Endometrial microvascular endothelial cells (primary cell): ENCODE measurements around the gene XRCC5. TPM values are rescaled to one million over a fixed set of nuclear protein-coding genes. Genes with fewer than 3 reads are reported as not detected.
"Not testable (repeated sequence)": the region's sequence is repeated elsewhere in the genome, so short reads cannot be mapped to it uniquely, and the experiment has no call there.

Experiments used
- in situ Hi-C: cut with HindIII; loops from 2 replicates; pipeline ENCODE4 v1.10.0; 2017; ENCODE audit warnings: low sequenced_read_pairs, low pct_unique_long_range_greater_than_20kb; ENCODE audit errors: inconsistent ontology term
- total RNA-seq: library from RNA; depleted of rRNA; stranded (reverse); fragments of >200 nt; gene quantifications from one replicate; pipeline ENCODE4 v1.2.3, GENCODE V29; 2015; ENCODE audit errors: inconsistent ontology term

Gene XRCC5
- total RNA-seq, 1 donor from 2014 or later = 286 TPM

DNA sequence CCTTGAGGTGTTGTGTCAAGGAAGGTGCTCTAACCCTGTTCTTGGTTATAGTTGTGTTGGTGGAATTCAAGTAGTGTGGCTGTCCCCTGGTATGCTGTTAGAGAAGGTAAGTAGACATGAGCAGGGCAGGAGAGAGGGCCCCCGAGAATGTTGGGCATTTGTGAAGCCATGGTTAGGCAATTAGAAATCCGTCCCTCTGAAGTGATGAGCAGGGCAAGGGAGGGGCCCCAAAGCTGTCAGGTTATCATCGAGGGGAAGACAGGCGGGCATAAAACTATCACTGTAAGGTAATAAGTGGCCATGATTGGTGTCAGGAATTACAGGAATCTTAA lies 5.2 kb downstream of the XRCC5 start:
- in situ Hi-C loops = no loop called here

DNA sequence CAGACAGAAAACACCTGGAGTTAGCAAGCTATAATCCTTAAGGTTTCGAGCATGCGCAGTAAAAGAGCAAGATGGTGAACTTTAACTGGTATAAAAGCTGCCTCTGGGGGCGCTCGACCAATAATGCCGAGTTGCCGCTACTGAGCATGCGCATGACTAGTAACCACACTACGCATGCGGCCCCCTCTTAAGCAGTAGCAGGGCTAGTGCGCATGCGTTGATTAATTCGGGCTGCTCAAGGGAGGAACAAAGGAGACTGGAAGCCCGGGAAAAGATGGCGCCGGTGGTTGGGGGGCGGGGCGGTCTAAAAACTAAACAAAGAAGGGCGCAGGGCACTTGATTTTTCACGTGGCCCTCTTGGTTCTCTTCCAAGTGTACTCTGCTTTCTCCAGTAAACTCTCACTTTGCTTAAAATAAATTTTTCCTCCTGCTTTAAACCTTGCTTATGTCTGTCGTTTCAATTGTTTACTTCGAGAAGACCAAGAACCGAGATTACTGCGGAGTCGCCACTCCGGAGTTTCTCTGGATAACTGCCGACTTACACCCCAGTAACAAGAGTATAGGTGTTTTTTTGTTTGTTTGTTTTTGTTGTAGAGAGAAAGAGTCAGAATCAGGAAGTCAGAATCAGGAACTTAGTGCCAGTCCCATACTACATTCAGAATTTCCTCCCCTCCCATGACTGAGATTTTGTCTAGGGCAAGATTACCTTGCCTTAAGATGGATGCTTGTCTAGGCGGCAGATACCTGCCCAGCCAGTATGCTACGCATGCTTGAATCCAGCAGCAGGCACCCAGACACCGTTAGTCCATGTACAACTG lies 5.8 kb downstream of the XRCC5 start:
- in situ Hi-C loops = no loop called here

DNA sequence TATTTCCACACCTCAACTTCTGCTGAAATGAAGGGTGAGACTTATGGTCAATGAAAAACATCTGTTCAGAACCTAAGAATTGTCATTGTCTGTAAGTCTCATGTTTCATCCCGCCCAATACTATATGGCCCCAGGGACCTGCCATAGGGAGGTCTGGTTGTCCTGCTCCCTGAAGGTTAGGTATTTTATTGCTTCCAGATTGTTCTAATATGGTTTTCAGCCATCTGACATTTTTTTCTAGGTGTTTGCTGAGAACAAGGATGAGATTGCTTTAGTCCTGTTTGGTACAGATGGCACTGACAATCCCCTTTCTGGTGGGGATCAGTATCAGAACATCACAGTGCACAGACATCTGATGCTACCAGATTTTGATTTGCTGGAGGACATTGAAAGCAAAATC lies 7.3 kb downstream of the XRCC5 start:
- in situ Hi-C loops = no loop called here

DNA sequence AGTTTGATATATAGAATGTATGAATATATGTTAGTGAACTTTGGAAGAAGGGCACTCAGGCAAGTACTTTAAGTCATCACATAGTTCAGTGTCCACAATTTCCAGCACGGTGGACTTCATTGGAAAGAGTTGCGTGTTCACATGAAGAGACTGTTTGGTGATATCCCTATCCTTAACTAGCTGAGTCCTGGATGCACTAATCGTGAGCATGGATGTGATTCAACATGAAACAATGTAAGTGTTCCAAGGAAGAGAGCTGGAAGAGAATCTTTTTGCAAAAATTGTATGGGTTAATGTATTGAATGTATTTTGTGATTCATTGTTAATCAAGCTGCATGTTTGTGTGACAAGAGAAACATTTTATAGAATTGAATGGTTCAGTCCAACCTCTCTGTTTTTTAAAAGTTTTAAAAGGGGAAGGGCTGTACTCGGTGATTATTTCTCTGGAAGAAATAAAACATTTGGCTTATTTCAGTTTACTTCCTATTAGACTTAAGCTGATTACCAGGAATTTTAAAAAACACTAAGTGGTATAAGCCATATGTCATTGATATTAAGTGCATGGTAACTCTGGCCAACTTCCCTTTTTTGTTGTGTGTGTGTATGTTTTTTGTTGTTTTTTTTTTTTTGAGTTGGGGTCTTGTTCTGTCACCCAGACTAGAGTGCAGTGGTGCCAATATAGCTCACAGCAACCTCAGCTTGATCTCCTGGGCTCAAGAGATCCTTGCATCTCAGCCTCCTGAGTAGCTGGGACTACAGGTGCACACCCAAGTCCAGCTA lies 8.6 kb downstream of the XRCC5 start:
- in situ Hi-C loops = no loop called here

DNA sequence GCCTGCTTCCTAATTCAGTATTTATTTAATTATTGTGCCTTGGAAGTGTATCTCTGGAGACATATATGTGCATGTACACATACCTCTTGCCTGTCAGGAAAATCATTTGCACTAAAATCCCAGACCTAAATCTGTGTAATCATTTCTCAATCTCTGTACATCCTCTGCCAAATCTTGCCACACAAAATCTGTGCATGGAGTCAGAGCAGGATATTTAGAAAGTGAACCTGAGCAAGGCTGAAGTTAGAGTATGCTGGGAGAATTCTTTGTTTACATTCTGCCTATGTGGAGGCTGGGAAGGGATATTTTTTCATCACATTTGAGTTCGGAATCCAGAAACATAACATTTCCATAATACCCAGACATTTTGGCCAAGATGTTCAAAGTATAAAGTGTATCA lies 9.3 kb downstream of the XRCC5 start:
- in situ Hi-C loops = no loop called here

DNA sequence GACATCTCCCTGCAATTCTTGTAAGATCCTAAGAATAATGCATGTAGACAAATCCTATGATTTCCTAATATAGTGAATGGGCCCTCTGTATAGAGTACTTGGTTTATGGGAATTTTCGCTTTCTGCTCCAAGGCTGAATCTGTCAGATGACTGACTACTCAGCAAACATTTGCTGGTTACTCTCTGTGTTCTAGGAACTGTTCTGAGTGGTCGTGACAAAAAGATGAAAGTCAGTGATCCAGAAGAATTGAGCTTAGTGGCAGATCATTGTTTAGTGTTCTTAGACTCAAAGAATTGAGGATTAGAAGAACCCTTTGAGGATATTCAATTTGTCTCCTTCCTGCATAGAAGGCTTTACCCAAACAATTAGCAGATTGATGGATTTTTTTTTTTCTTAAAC lies 10.0 kb downstream of the XRCC5 start:
- in situ Hi-C loops = no loop called here

DNA sequence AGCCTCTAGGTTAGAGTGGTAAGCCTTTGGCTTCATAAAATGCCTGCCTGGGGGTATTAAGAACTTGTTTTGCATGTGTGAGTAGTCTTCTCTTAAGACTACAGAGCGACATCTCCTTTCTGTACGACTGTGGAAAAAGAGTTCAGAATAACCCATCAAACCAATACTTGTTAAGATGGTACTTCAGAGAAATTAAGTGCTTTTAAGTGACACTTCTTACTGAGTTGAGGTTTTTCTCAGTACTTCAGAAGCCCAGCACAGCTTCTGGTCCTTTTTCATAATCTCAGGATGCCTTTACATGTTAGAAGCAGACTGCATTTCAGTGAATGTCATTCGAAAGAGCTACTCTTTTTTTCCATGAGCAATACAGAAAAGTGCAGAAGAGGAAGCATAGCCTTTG lies 10.8 kb downstream of the XRCC5 start:
- in situ Hi-C loops = no loop called here

DNA sequence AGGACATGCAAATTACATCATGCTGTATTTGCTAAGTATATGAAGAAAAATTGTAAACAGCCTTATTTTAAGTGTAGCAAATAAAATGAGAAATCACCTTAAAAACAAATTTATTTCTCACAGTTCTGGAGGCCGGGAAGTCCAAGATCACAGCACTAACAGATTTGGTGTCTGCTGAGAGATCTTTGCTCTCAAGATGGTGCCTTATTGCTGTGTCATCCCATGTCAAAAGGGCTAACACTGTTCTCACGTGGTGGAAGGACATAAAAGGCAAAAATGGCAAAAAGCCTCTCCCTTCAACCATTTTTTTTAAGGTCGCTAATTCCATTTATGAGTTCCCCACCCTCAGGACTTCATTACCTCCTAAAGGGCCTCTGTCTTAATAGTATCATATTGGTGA lies 12.1 kb downstream of the XRCC5 start:
- in situ Hi-C loops = no loop called here

DNA sequence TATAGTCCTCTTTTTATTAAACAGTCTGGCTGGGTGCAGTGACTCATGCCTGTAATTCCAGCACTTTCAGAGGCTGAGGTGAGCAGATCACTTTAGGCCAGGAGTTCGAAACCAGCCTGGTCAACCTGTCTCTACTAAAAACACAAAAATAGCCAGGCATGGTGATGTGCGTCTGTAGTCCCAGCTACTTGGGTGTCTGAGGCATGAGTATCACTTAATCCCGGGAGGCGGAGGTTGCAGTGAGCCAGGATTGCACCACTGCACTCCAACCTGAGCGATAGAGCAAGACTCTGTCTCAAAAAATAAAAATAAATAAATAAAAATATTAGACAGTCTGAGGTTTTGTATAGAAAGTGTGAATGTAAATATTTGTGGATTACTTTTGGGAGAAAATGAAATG lies 17.8 kb downstream of the XRCC5 start:
- in situ Hi-C loops = no loop called here

DNA sequence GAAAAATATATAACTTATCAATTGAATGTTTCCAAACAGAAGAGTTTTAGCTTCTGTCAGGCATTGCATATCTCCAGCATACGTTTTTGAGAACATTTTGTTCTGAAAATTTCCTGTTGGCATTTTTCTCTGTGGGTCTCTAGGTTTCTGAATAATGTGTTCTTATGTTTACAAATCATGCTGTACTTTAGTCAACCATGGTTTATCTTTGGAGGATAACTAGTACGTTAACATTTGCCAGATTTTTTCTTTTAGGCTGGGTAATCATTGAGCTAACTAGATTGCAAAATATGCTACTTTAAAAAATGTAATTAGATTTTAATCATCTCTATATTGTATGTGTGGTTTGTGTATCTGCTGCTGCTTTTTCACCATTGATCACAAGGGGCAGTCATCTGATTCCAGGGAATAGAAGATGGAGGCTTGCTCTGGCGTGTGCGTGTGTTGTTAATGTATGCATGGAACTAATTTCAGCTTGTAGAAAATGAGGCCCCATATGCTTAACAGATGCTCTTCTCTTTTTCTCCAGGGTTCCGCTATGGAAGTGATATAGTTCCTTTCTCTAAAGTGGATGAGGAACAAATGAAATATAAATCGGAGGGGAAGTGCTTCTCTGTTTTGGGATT lies 21.3 kb downstream of the XRCC5 start:
- in situ Hi-C loops = no loop called here

DNA sequence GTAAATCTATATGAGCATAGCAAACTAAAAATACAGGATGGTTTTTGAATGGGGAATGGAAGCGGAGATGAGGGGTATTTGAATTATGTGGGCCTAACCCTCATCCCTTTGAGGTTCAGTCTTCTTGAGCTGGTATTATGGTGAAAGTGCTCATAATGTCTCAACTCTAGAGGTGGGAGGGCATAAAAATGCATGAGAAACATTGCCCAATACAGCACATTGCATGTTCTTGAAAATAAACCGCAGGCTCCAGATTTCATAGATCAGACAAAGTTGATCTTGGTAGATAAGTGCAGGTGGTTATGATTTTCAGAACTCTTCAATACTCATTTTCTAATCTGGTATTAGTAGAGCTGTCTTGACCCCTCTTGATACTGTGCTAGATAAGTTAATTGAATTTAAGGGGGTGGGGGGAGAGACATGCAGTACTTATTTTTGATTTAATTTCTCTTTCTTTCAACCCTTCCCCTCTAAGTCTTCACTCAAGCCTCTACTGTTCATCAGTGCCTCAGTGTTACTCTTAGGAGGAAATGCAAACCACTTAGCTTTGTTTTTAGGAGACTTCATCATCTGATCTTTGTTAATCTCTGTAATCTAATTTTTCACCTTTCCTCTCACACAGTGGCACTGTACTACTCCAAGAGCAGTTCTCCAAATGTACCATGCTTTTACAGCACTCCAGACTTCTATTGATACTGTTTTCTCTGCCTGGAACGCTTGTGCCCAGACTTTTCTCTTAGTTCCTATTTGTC lies 22.2 kb downstream of the XRCC5 start:
- in situ Hi-C loops = no loop called here

DNA sequence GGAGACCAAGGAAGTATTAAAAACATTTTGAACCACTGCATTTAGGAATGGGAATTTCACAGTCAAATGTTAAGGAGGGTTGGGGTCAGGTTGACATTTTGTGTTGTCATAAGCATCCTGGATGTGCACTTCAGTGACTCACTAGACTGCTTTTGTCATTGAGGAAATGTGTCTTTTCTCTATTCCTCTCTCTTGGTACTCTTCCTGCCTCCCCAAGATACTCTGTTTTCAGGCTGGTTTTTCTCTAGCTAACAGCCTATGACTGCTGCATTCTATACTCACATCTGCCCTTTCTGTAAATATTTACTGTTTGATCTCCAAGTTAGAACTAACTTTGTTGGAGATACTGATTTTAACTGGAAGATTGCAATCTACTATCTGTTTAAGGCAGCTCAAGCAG lies 23.4 kb downstream of the XRCC5 start:
- in situ Hi-C loops = no loop called here

DNA sequence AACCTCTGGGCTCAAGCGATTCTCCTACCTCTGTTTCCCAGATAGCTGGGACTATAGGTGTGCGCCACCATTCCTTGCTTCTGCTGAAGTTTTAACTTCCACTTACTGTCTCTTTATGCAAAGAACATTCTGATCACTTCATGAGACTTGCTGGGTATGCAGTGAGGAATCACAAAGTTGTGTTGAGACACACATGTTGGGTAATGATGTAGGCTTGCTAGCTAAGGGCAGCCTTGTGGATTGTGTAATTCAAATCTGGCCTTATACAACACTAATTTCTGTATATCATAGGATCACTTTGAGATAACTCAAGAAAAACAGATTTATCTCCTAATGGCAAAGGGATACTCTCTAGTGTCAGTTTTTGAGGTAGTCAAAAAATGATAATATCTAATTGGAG lies 24.2 kb downstream of the XRCC5 start:
- in situ Hi-C loops = no loop called here

DNA sequence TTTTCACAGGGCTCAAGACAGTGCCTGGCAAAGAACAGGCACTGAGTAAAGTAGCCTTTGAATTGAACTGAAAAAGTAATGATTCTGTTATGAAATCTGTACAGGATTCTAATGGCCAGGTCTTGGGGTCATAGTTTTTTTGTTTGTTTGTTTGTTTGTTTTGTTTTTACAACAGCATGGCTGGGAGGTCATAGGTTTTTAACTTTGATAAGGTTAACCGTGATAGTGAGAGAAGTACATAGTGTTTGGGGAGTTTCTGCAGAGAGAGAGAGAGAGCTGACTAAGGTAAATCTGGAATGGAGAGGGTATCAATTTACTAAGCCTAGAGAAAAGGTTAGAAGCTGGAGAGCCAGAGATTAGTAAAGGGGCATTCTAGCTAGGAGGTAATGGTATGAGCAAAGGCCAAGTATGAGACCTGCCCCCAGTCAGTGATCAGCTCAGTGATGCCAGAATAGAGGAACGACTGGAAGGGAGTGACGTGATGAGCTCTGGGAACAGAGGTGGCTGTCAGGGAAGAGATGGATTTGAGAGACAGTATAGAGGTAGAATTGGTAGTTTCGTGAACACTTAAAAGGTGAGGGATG lies 25.9 kb downstream of the XRCC5 start:
- in situ Hi-C loops = no loop called here

DNA sequence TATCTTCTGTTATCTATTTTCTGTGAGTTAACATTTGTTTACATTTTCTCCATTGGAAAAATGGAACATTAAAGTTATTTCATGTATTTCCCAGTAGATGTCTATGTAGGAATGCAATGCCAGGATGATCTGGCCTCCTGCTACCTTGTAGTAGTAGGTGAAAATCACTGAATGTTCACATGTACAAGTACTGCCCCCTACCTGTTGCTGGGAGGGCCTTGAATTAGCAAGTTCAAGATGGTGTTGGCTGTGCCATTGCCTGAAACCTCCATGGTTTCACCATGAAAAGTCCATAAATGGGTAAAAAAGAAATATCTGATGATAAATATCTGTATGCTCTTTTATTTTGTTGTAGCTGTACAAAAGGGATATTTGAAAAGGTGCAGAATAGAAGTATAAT lies 30.7 kb downstream of the XRCC5 start:
- in situ Hi-C loops = no loop called here

DNA sequence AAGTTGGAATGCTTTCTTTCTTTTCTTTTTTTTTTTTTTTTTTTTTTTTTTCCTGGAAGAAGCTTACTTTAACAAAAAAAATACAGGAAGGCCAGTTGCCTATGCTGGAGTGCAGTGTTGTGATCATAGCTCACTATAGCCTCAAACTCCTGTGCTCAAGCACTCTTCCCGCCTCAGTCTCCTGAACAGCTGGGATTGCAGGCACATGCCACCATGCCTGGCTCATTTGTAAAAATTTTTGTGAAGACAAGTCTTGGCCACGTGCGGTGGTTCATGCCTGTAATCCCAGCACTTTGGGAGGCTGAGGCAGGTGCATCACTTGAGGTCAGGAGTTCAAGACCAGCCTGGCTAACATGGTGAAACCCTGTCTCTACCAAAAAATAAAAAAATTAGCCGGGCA lies 32.4 kb downstream of the XRCC5 start:
- in situ Hi-C loops = not testable (repeated sequence)

DNA sequence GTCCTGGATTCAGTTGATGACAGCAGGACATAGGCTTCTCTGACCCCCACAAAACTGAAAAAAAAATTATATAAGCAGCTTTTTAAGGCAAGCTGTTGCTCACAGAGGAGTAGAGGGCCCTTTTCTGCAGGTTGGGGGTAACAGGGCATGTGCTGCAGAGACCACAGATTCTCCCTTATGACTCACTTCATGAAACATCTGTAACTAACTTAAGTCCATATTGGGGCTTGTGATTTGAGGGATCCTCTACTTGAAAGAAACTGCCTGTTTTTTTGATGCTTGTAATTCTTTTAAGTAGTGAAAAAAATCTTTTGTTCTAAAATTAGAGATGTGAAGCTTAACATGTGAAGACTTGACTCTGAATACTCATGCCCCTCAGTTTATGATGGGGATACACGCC lies 33.4 kb downstream of the XRCC5 start:
- in situ Hi-C loops = no loop called here

DNA sequence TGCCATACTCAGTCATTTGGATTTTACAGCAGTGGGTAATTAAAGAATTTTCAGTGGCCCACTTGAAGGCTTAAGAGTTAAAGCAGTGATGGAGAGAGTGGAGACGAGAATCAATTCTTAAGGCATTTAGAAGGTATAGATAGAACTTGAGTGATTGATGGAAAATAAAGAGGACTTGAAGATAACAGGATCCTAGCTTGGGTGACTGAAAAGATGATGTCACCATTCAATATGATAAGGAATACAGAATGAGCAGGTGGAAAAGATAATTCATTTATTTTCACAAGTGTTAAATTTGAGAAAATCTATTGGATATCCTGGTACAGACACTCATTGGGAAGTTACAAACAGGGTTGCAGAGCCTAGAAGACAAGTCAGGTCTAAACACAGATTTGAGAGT lies 35.2 kb downstream of the XRCC5 start:
- in situ Hi-C loops = no loop called here

DNA sequence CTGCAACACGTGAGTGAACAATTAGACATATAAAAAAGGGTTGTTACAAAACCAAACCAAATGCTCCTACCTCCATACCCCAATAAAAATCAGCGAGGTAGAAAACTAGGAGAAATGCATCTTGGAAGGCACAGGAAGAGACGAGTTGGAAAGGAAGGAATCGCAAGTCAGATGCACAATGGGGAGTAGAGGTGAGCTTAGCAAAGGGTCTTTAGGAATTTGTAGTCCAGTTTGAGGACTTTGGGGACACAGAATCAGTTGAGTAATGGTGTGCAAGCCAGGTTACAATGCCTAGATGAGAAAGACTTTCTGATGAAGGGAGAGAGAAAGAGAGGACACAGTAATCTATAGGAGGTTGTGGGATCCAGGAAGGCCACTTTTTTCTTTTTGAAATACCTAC lies 35.7 kb downstream of the XRCC5 start:
- in situ Hi-C loops = no loop called here
